ENCODE data around the gene ANO4.

The ANO4 gene

GRCh38 chr12:100900808-100901207, 106.2 kb downstream of the ANO4 start:
- Histone ChIP-seq H3K79me2 (ENCODE audit: insufficient read depth, low read depth) (no peaks in the 10 kb centered on the region), H3K9ac (no peak overlapping the region), H3K4me2 (no peak overlapping the region), H3K4me1 (ENCODE audit: low read depth, poor library complexity, severe bottlenecking) (no peaks in the 10 kb centered on the region), H3K4me3 (IDR thresholded peaks at IDR 0.05; ENCODE audit: insufficient read depth, low read depth, low read length) (no peak overlapping the region), H4K20me1 (ENCODE audit: insufficient read depth) (no peaks in the 10 kb centered on the region), H3K27ac (no peak overlapping the region), H3K36me3 (ENCODE audit: insufficient read depth) (no peaks in the 10 kb centered on the region), H3K27me3 (ENCODE audit: insufficient read depth, low read depth) (no peaks in the 10 kb centered on the region), H2AFZ (ENCODE audit: low read depth) (no peak overlapping the region)
- TF ChIP-seq, protein P1, sequence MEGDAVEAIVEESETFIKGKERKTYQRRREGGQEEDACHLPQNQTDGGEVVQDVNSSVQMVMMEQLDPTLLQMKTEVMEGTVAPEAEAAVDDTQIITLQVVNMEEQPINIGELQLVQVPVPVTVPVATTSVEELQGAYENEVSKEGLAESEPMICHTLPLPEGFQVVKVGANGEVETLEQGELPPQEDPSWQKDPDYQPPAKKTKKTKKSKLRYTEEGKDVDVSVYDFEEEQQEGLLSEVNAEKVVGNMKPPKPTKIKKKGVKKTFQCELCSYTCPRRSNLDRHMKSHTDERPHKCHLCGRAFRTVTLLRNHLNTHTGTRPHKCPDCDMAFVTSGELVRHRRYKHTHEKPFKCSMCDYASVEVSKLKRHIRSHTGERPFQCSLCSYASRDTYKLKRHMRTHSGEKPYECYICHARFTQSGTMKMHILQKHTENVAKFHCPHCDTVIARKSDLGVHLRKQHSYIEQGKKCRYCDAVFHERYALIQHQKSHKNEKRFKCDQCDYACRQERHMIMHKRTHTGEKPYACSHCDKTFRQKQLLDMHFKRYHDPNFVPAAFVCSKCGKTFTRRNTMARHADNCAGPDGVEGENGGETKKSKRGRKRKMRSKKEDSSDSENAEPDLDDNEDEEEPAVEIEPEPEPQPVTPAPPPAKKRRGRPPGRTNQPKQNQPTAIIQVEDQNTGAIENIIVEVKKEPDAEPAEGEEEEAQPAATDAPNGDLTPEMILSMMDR (conservative IDR thresholded peaks at IDR 0.05; ENCODE audit: low read depth, low read length), result no peak

DNA sequence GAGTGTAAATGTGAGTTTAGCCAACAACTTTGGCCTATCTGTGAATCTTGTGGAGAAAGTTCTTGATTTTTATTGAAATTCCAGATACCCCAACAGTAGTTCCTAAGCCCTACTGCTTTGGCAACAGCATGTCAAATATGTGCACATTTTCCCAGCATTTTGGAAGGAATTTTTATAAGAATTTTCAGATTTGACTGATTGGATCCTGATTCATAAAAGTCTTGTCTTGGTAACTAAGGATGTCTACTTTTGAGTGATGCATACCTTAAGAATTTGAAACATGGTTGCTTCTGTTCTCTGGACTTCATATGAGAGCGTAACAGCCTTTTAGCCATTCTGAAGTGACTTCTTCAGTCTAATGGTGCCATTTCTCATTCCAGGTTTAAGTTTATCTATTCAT, 106.7 kb downstream of the ANO4 start:
- H3K4me3 ChIP-seq (IDR thresholded peaks at IDR 0.05; ENCODE audit: insufficient read depth, low read depth, low read length), result no peak overlapping the region
- H3K9ac ChIP-seq, result no peak overlapping the region

DNA sequence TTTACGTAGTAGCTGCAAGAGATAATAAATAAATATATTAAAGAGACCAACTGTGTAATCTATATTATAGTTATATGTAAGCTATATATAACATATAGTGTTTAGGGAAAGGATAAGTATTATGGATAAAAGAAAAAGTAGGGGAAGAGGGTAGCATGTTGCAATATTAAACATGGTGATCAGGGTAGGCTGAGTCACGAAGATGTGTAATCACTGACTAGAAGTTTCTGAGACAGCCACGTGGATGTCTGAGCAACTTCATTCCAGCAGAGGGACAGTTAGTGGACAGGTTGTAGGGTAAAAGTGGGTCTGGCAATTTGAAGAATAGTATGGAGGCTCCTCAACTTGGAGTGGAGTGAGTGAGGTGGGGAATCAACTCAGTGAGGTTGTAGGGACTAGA, 109.7 kb downstream of the ANO4 start:
- no peak overlapping the region for H3K27ac ChIP-seq
- no peaks in the 10 kb centered on the region for H4K20me1 ChIP-seq (ENCODE audit: insufficient read depth)
- no peak overlapping the region for H2AFZ ChIP-seq (ENCODE audit: low read depth)
- H3K79me2 ChIP-seq (ENCODE audit: insufficient read depth, low read depth), result no peaks in the 10 kb centered on the region
- TF ChIP-seq, protein P1 (conservative IDR thresholded peaks at IDR 0.05; ENCODE audit: low read depth, low read length), result no peak
- no peaks in the 10 kb centered on the region for H3K4me1 ChIP-seq (ENCODE audit: low read depth, poor library complexity, severe bottlenecking)
- no peak overlapping the region for H3K9ac ChIP-seq
- H3K36me3 ChIP-seq (ENCODE audit: insufficient read depth), result no peaks in the 10 kb centered on the region
- H3K4me2 ChIP-seq, result no peak overlapping the region
- H3K27me3 ChIP-seq (ENCODE audit: insufficient read depth, low read depth), result no peaks in the 10 kb centered on the region
- no peak overlapping the region for H3K4me3 ChIP-seq (IDR thresholded peaks at IDR 0.05; ENCODE audit: insufficient read depth, low read depth, low read length)

More for the DNA sequence above, 106.7 kb downstream of the ANO4 start:
- Histone ChIP-seq H3K4me1 (ENCODE audit: low read depth, poor library complexity, severe bottlenecking) (no peaks in the 10 kb centered on the region), H3K27me3 (ENCODE audit: insufficient read depth, low read depth) (no peaks in the 10 kb centered on the region), H2AFZ (ENCODE audit: low read depth) (no peak overlapping the region), H4K20me1 (ENCODE audit: insufficient read depth) (no peaks in the 10 kb centered on the region), H3K27ac (no peak overlapping the region), H3K4me2 (no peak overlapping the region), H3K79me2 (ENCODE audit: insufficient read depth, low read depth) (no peaks in the 10 kb centered on the region), H3K36me3 (ENCODE audit: insufficient read depth) (no peaks in the 10 kb centered on the region)
- TF ChIP-seq, protein P1 (conservative IDR thresholded peaks at IDR 0.05; ENCODE audit: low read depth, low read length), result no peak

- H3K36me3 ChIP-seq (ENCODE audit: insufficient read depth), result no peaks in the 10 kb centered on the region
- TF ChIP-seq, protein P1 (conservative IDR thresholded peaks at IDR 0.05; ENCODE audit: low read depth, low read length), result no peak
- H3K4me3 ChIP-seq (IDR thresholded peaks at IDR 0.05; ENCODE audit: insufficient read depth, low read depth, low read length), result no peak overlapping the region
- no peak overlapping the region for H2AFZ ChIP-seq (ENCODE audit: low read depth)
- no peaks in the 10 kb centered on the region for H4K20me1 ChIP-seq (ENCODE audit: insufficient read depth)
- no peaks in the 10 kb centered on the region for H3K27me3 ChIP-seq (ENCODE audit: insufficient read depth, low read depth)
- no peak overlapping the region for H3K27ac ChIP-seq
- H3K9ac ChIP-seq, result no peak overlapping the region
- H3K4me2 ChIP-seq, result no peak overlapping the region
- H3K79me2 ChIP-seq (ENCODE audit: insufficient read depth, low read depth), result no peaks in the 10 kb centered on the region
- H3K4me1 ChIP-seq (ENCODE audit: low read depth, poor library complexity, severe bottlenecking), result no peaks in the 10 kb centered on the region
These were observed 113.9 kb downstream of the ANO4 start for GRCh38 chr12:100908501-100908900.
